Measurements from ENCODE around the gene ASB9.
"Not testable (repeated sequence)": the region's sequence is repeated elsewhere in the genome, so short reads cannot be mapped to it uniquely, and the experiment has no call there.

ASB9 gene

DNA sequence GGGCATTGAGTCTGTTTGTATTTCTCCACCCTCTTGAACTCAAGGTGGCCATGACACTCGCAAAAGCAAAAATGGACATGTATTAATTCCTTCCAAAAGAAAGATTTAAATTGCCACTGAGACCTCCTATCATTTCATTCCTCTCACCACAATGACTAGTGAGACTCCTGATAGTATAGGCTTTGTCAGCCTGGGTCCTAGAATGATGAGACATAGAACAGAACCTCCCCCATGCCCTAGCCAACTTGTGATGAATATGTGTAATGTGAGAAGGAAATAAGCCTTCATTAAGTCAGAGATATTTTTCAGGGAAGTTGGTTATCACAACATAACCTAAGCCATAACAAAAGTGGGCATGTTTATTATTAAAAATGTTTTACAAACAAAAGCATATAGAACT is 62.5 kb downstream of the ASB9 start:
- H3K27ac ChIP-seq (ENCODE audit: insufficient read depth in 1 of 2, low read depth in 1 of 2, low read length in 2 of 2, poor library complexity in 1 of 2, severe bottlenecking in 2 of 2): no peak overlapping the region
- WGBS (ENCODE audit: insufficient coverage): 100% methylated on average over 1 of the region's 1 CpG
- H3K4me1 ChIP-seq (ENCODE audit: control extremely low read depth in 1 of 4, control insufficient read depth in 4 of 4, insufficient read depth in 4 of 4, low read length in 3 of 4): peaks cover 0 to 5% (median 0%) of the 10 kb centered on the region in 4 experiments
- no peaks in the 10 kb centered on the region for H3K36me3 ChIP-seq (ENCODE audit: control insufficient read depth in 4 of 4, insufficient read depth in 4 of 4, low read length in 3 of 4)
- DNase-seq: peak in 2 of 3 donors; percentile 2 to 15
- ChIA-PET CTCF (no interaction called here), POLR2A (no interaction called here)
- H3K27me3 ChIP-seq (replicated peaks in 2 of 5; ENCODE audit: control insufficient read depth in 4 of 5, insufficient read depth in 5 of 5, low read length in 4 of 5): peaks cover 0 to 7% (median 0%) of the 10 kb centered on the region in 5 experiments
- H3K9me3 ChIP-seq (ENCODE audit: control extremely low read depth in 1 of 5, control insufficient read depth in 4 of 5, insufficient read depth in 2 of 5, low read depth in 1 of 5, low read length in 4 of 5): no peaks in the 10 kb centered on the region
- H3K4me3 ChIP-seq (ENCODE audit: control insufficient read depth in 1 of 7, extremely low read depth in 1 of 7, insufficient read depth in 4 of 7, low read depth in 2 of 7, low read length in 6 of 7): no peak overlapping the region

GRCh38 chrX:15206306-15206705 is 63.6 kb downstream of the ASB9 start:
- Histone ChIP-seq H3K36me3 (ENCODE audit: control insufficient read depth in 4 of 4, insufficient read depth in 4 of 4, low read length in 3 of 4) (no peaks in the 10 kb centered on the region), H3K9me3 (ENCODE audit: control extremely low read depth in 1 of 5, control insufficient read depth in 4 of 5, insufficient read depth in 2 of 5, low read depth in 1 of 5, low read length in 4 of 5) (no peaks in the 10 kb centered on the region), H3K27ac (ENCODE audit: insufficient read depth in 1 of 2, low read depth in 1 of 2, low read length in 2 of 2, poor library complexity in 1 of 2, severe bottlenecking in 2 of 2) (no peak overlapping the region), H3K27me3 (replicated peaks in 2 of 5; ENCODE audit: control insufficient read depth in 4 of 5, insufficient read depth in 5 of 5, low read length in 4 of 5) (peaks cover 0 to 7% (median 0%) of the 10 kb centered on the region in 5 experiments), H3K4me1 (ENCODE audit: control extremely low read depth in 1 of 4, control insufficient read depth in 4 of 4, insufficient read depth in 4 of 4, low read length in 3 of 4) (peaks cover 0 to 5% (median 0%) of the 10 kb centered on the region in 4 experiments), H3K4me3 (ENCODE audit: control insufficient read depth in 1 of 7, extremely low read depth in 1 of 7, insufficient read depth in 4 of 7, low read depth in 2 of 7, low read length in 6 of 7) (no peak overlapping the region)
- ChIA-PET POLR2A (no interaction called here), CTCF (interaction anchor here (0.6 kb wide), 1 partner anchor 14 kb away, joined by 3 read pairs; no protein-coding TSS in a partner anchor)
- no CpG with 5 or more reads among the region's 1 CpG for WGBS (ENCODE audit: insufficient coverage)
- peak; percentile 46 to 82 (median 79) for DNase-seq

GRCh38 chrX:15204130-15204751 is 65.6 kb downstream of the ASB9 start:
- Histone ChIP-seq H3K27me3 (replicated peaks in 2 of 5; ENCODE audit: control insufficient read depth in 4 of 5, insufficient read depth in 5 of 5, low read length in 4 of 5) (peaks cover 0 to 7% (median 0%) of the 10 kb centered on the region in 5 experiments), H3K36me3 (ENCODE audit: control insufficient read depth in 4 of 4, insufficient read depth in 4 of 4, low read length in 3 of 4) (no peaks in the 10 kb centered on the region), H3K27ac (ENCODE audit: insufficient read depth in 1 of 2, low read depth in 1 of 2, low read length in 2 of 2, poor library complexity in 1 of 2, severe bottlenecking in 2 of 2) (no peak overlapping the region), H3K4me3 (ENCODE audit: control insufficient read depth in 1 of 7, extremely low read depth in 1 of 7, insufficient read depth in 4 of 7, low read depth in 2 of 7, low read length in 6 of 7) (no peak overlapping the region), H3K9me3 (ENCODE audit: control extremely low read depth in 1 of 5, control insufficient read depth in 4 of 5, insufficient read depth in 2 of 5, low read depth in 1 of 5, low read length in 4 of 5) (no peaks in the 10 kb centered on the region), H3K4me1 (ENCODE audit: control extremely low read depth in 1 of 4, control insufficient read depth in 4 of 4, insufficient read depth in 4 of 4, low read length in 3 of 4) (peaks cover 0 to 5% (median 0%) of the 10 kb centered on the region in 4 experiments)
- ChIA-PET POLR2A (no interaction called here), CTCF (interaction anchor here (0.7 kb wide), 1 partner anchor 79 kb away, joined by 3 read pairs; no protein-coding TSS in a partner anchor)
- no peak for DNase-seq
- WGBS (ENCODE audit: insufficient coverage): 90% methylated on average over 1 of the region's 4 CpGs

DNA sequence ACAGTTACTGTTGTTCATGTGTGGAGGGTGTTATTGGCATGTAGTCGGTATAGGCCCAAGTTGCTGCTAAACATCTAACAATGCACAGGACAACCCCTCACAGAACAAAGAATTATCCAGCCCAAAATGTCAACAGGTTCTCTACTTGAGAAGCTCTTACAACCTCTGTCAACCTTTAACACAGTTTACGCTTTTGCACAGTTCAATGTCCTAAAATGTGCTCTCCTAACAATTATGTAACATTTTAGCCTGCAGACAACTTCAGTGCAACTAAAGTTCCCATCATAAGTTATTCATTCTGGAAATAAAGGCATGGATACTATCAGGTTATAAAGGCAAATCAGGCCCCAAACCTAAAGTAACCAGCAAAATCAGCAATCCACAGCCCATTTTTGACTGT is 66.2 kb downstream of the ASB9 start:
- CTCF ChIA-PET: no interaction called here
- H3K27ac ChIP-seq (ENCODE audit: insufficient read depth in 1 of 2, low read depth in 1 of 2, low read length in 2 of 2, poor library complexity in 1 of 2, severe bottlenecking in 2 of 2): no peak overlapping the region
- POLR2A ChIA-PET: interaction anchor here (0.6 kb wide), 1 partner anchor 1865 kb away, joined by 3 read pairs; no protein-coding TSS in a partner anchor

DNA sequence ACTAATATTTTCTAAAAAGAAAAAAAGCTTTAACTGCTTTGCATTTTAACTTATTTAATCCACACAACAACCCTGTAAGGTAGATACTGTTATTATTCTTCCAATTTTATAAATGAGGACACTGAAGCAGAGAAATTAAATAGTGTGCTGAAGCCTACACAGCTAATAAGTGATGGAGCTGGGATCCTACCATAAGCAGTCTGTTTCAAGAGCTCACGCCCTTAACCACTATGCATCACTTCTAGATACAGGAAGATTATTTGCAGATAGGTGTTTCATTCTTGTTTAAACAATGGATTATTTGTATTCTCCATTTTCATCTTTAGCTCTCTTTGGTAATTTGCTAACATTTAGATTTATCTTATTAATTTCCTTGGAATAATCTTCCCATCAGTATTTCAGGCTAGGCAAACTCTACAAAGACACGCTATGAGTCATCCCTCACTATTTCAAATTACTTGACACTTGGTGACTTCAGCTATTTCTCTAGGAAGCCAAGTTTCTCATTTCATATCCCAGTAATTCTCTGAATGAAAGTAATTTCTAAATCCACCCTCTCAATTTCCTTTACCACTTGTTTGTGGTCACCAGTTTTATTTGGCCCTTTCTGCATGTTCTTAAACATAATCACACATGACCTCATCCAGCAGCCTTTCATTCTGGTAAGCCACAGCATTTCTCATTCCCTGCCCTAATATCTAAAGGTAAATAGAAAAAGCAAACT is 67.3 kb downstream of the ASB9 start:
- Histone ChIP-seq H3K27ac (ENCODE audit: insufficient read depth in 1 of 2, low read depth in 1 of 2, low read length in 2 of 2, poor library complexity in 1 of 2, severe bottlenecking in 2 of 2) (no peak overlapping the region), H3K36me3 (ENCODE audit: control insufficient read depth in 4 of 4, insufficient read depth in 4 of 4, low read length in 3 of 4) (no peaks in the 10 kb centered on the region), H3K4me3 (ENCODE audit: control insufficient read depth in 1 of 7, extremely low read depth in 1 of 7, insufficient read depth in 4 of 7, low read depth in 2 of 7, low read length in 6 of 7) (no peak overlapping the region), H3K4me1 (ENCODE audit: control extremely low read depth in 1 of 4, control insufficient read depth in 4 of 4, insufficient read depth in 4 of 4, low read length in 3 of 4) (peaks cover 0 to 5% (median 0%) of the 10 kb centered on the region in 4 experiments), H3K9me3 (ENCODE audit: control extremely low read depth in 1 of 5, control insufficient read depth in 4 of 5, insufficient read depth in 2 of 5, low read depth in 1 of 5, low read length in 4 of 5) (no peaks in the 10 kb centered on the region), H3K27me3 (replicated peaks in 2 of 5; ENCODE audit: control insufficient read depth in 4 of 5, insufficient read depth in 5 of 5, low read length in 4 of 5) (peaks cover 0 to 7% (median 0%) of the 10 kb centered on the region in 5 experiments)
- CTCF ChIA-PET: no interaction called here
- peak in 2 of 3 donors; percentile 17 to 18 for DNase-seq
- 40% methylated on average over 1 of the region's 2 CpGs for WGBS (ENCODE audit: insufficient coverage)
- POLR2A ChIA-PET: no interaction called here

More for the DNA sequence above, 66.2 kb downstream of the ASB9 start:
- DNase-seq: no peak
- H3K36me3 ChIP-seq (ENCODE audit: control insufficient read depth in 4 of 4, insufficient read depth in 4 of 4, low read length in 3 of 4): no peaks in the 10 kb centered on the region
- WGBS (ENCODE audit: insufficient coverage): 100% methylated on average over 1 of the region's 2 CpGs
- no peak overlapping the region for H3K4me3 ChIP-seq (ENCODE audit: control insufficient read depth in 1 of 7, extremely low read depth in 1 of 7, insufficient read depth in 4 of 7, low read depth in 2 of 7, low read length in 6 of 7)
- peaks cover 0 to 7% (median 0%) of the 10 kb centered on the region in 5 experiments for H3K27me3 ChIP-seq (replicated peaks in 2 of 5; ENCODE audit: control insufficient read depth in 4 of 5, insufficient read depth in 5 of 5, low read length in 4 of 5)
- no peaks in the 10 kb centered on the region for H3K9me3 ChIP-seq (ENCODE audit: control extremely low read depth in 1 of 5, control insufficient read depth in 4 of 5, insufficient read depth in 2 of 5, low read depth in 1 of 5, low read length in 4 of 5)
- H3K4me1 ChIP-seq (ENCODE audit: control extremely low read depth in 1 of 4, control insufficient read depth in 4 of 4, insufficient read depth in 4 of 4, low read length in 3 of 4): peaks cover 0 to 5% (median 0%) of the 10 kb centered on the region in 4 experiments

DNA sequence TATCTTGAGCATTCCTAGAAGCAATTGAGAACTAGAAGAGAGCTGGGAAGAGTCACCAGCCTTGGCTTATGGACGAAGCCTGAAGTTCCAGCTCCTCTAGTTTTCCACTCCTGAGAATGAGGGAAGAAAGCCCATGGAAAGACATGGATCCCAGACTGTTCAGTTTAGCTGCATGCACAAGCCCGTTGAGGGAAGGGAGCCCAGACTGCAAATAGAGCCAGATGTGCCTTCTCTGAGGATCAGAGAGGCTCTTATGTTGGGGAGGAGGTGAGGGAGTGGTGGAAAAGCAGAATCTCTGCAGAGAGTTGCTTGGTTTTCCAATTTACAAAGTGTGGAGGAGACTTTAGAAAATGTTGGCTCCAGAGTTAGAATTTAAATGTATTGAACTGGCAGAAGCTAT is 69.0 kb downstream of the ASB9 start:
- CTCF ChIA-PET: no interaction called here
- WGBS (ENCODE audit: insufficient coverage): 60% methylated on average over 2 of the region's 2 CpGs
- H3K27ac ChIP-seq (ENCODE audit: insufficient read depth in 1 of 2, low read depth in 1 of 2, low read length in 2 of 2, poor library complexity in 1 of 2, severe bottlenecking in 2 of 2): no peak overlapping the region
- no peaks in the 10 kb centered on the region for H3K36me3 ChIP-seq (ENCODE audit: control insufficient read depth in 4 of 4, insufficient read depth in 4 of 4, low read length in 3 of 4)
- H3K4me3 ChIP-seq (ENCODE audit: control insufficient read depth in 1 of 7, extremely low read depth in 1 of 7, insufficient read depth in 4 of 7, low read depth in 2 of 7, low read length in 6 of 7): no peak overlapping the region
- no peak for DNase-seq
- POLR2A ChIA-PET: no interaction called here
- H3K4me1 ChIP-seq (ENCODE audit: control extremely low read depth in 1 of 4, control insufficient read depth in 4 of 4, insufficient read depth in 4 of 4, low read length in 3 of 4): no peaks in the 10 kb centered on the region
- peaks cover 0 to 10% (median 0%) of the 10 kb centered on the region in 5 experiments for H3K27me3 ChIP-seq (replicated peaks in 2 of 5; ENCODE audit: control insufficient read depth in 4 of 5, insufficient read depth in 5 of 5, low read length in 4 of 5)
- no peaks in the 10 kb centered on the region for H3K9me3 ChIP-seq (ENCODE audit: control extremely low read depth in 1 of 5, control insufficient read depth in 4 of 5, insufficient read depth in 2 of 5, low read depth in 1 of 5, low read length in 4 of 5)

DNA sequence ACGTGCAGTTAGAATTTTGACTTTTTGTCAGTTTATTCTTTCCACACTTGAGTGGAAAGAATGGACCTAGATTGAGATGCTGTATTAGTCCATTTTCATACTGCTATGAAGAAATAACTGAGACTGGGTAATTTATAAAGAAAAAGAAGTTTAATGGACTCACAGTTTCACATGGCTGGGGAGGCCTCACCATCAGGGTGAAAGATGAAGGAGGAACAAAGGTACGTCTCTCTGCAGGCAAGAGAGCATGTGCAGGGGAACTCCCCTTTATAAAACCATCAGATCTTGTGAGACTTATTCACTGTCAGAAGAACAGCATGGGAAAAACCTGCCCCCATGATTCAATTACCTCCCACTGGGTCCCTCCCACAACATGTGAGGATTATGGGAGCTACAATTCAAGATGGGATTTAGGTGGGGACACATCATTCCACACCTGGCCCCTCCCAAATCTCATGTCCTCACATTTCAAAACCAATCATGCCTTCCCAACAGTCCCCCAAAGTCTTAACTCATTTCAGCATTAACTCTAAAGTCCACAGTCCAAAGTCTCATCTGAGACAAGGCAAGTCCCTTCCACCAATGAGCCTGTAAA is 71.2 kb downstream of the ASB9 start:
- POLR2A ChIA-PET; H3K4me1 ChIP-seq (ENCODE audit: control extremely low read depth in 1 of 4, control insufficient read depth in 4 of 4, insufficient read depth in 4 of 4, low read length in 3 of 4): not testable (repeated sequence)
- 67% methylated on average over 1 of the region's 2 CpGs for WGBS (ENCODE audit: insufficient coverage)

More for the DNA sequence above, 71.2 kb downstream of the ASB9 start:
- DNase-seq; H3K4me3 ChIP-seq (ENCODE audit: control insufficient read depth in 1 of 7, extremely low read depth in 1 of 7, insufficient read depth in 4 of 7, low read depth in 2 of 7, low read length in 6 of 7); CTCF ChIA-PET; H3K9me3 ChIP-seq (ENCODE audit: control extremely low read depth in 1 of 5, control insufficient read depth in 4 of 5, insufficient read depth in 2 of 5, low read depth in 1 of 5, low read length in 4 of 5); H3K27ac ChIP-seq (ENCODE audit: insufficient read depth in 1 of 2, low read depth in 1 of 2, low read length in 2 of 2, poor library complexity in 1 of 2, severe bottlenecking in 2 of 2); H3K36me3 ChIP-seq (ENCODE audit: control insufficient read depth in 4 of 4, insufficient read depth in 4 of 4, low read length in 3 of 4); H3K27me3 ChIP-seq (replicated peaks in 2 of 5; ENCODE audit: control insufficient read depth in 4 of 5, insufficient read depth in 5 of 5, low read length in 4 of 5): not testable (repeated sequence)

Measured in common myeloid progenitor, CD34-positive (primary cell).